HG03108 (cell line): ENCODE measurements around the gene PIP5KL1.

Experiments used
- ATAC-seq: cut with Tn5 transposase; IDR thresholded peaks from one replicate; pipeline ENCODE4 v1.9.1; 2021; ENCODE audit warnings: moderate library complexity; ENCODE audit not compliant: unreplicated experiment

PIP5KL1 gene

DNA sequence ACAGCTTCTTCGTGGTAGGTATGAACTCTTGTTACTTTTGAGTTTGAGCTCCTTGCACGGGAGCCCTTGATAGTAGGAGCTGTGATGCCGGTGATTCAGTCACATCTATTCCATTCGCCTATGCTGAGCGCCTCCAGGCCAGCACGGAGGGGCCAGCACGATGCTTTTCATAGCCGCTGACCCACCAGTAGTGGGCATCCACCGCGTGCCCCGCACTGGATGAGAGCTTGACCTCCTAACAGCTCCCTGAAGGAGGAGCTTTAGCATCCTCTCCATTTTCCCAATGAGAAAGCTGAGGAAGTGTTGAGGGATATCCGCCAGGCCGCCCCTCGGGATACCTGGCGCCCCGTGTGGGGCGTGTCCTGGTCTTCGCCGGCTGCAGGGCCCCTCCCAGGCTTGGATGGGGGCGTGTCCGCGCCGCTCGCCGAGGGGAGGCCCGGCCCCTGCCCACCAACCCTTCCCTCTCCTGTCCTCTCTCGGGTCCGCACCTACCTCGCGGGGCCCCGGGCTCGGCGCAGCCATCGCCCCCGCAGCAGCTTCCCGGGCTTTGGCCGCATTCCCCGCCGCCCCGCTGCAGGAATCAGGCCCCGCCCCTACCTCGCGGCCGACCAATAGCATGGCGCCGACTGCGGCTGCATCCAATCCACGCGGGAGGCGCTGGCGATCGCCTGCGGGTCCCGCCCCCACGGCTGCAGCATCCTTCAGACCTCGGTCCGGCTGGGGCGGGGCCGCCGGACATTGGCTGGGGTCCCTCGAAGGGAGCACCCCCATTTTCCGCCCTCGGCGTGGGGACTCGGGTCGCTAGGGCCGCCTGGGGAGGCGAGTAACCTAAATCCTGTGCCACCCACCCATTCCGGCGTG lies at the start of gene PIP5KL1:
TSS of gene PIP5KL1 (minus strand) at position 547 of the 861 bp plus-strand sequence. CDS start at position 522, 25 bp downstream.
- peak; percentile 77 for ATAC-seq

- peak; percentile 28 for ATAC-seq
Observed at GRCh38 chr9:127980060-127980705, 49.6 kb upstream of the PIP5KL1 start.

DNA sequence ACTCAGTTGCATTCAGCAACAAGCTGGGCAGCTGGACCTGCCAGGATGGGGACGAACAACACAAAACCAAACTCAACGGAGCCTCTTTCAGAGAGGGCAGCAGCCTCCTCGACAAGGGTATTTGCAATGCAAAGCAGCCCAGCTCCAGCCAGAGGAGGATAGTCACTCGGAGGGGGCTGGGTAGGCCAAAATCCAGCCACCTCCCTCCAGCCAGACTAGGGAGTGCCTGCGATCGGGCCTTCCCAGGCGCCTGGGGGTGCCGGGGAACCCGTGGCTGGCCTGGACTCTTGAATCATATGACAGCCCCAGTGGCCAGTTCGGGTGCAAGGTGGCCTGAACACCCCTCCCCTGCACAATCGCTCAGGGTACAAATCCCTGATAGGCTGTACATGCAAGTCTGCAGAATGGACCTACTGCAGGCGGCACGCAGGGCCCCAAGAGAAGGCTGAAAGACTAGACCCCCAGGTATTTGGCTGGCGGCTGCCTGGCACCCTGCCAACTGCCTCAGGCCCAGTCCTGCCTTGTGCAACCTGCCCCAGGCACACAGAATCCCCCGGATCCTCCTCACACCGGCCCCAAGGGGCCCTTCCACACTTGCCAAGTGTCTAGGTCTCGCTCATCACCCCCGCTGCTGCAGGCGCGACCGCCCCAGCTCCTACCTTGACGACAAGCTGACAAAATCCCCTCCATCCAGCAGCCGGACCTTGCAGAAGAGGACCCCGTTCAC lies 48.9 kb upstream of the PIP5KL1 start:
- ATAC-seq, result peak; percentile 28

GRCh38 chr9:127979015-127979332 lies 48.4 kb upstream of the PIP5KL1 start:
- ATAC-seq, result no peak

GRCh38 chr9:127977884-127978647 lies 47.5 kb upstream of the PIP5KL1 start:
- ATAC-seq, result no peak

DNA sequence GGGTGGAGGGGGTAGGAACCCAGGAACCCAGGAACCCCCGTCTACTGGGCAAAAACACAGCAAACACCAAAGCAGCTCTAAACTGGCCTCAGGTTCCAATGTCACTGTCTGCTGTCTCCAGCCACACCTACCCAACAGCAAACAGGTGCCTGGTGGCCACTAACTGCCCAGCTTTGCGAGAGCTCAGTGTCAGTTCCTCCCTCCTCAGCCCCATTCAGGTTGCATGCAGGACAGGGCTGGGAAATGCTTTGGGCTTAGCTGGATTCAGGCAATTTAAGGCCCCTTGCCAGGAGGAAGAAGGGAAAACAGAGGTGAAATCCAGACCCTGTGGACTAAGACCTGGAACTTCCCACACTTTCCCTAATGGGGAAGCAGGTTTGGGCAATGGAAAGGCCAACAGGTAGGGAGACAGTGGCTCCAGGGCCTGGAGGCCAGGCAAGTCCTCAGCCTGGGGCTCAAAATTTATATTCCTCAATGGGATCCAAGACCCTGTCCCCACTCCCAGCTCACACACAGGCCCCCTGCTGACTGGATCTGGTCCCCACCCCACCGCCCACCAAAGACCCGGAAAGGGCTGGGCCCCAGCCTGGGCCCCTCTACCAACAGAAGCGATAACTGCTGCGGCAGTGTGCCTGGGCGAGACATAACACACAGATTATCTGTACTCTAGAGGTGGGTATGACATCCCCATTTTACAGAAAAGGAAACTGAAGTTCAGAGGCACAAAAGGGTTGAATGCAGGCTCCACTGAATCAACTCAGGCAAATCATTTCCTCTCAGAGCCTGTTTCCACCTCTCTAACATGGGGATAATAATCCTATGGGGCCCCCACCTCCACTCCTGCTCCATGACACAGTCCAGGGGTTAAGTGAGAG lies 46.7 kb upstream of the PIP5KL1 start:
- no peak for ATAC-seq

GRCh38 chr9:127976498-127976897 lies 45.9 kb upstream of the PIP5KL1 start:
- no peak for ATAC-seq

DNA sequence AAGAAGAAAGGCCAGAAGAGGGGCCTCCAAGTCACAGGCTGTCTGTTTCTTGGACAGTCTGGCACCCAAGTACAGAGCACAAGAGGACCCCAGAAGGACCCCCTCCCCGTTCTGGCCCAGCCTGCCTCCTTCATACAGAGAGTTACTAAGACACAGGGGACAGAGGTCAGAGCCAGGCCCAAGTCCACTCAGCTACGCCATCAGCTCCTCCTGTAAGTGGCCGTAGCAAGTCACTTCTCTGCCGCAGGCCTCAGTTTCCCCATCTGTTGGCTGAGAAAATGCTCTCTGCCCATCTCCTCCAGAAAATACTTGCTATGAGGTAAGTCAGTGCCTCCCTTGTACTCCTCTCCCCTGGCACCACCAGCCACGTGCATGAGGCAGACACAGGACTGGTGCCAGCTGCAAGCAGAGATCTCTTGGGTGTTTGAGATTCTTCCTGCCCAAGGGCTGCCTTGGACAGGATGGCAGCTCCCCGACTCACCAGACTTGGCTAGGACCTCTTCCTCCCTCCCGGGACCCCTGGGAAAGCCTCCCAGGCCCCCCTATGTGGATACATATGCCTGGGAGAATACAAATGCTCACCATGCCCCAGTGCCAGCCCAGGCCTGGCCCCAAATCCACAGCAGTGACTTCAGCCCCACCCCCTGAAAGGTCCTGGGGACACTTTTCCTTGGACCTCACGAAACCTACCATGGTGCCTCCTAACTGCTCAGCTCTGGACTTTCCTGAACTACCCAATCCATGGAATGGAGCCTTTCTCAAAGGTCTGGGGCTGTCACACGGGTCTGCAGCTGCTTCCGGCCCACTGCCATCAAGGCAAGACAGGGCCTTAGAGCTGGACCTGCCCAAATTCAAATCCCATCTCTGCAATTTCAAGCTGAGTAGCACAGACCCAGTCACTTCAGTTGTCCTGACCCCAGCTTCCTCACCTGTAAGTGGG lies 45.1 kb upstream of the PIP5KL1 start:
- no peak for ATAC-seq

DNA sequence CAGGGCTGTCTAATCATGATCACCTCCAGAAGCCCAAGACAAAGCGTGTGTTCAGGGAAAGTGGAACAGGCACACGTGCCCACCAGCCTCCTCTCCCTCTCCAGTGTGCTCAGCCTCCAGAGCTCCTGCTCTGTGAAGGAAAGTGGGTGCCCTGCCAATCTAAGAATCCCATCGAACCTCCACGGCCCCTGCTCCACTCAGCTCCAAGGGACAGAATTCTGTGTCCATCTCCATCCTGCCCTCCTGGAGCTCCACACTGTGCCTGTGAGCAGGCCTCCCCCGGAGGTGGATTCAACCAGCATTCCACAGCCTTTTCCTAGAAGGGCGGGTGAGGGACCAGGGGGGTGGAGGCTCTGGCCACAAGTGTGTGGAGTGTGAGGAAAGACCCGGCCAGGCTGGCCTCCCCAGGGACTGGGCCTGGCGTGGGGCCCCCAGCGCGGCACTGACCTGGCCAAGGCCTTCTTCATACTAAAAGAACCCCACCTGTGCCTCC lies 44.2 kb upstream of the PIP5KL1 start:
- ATAC-seq, result no peak

DNA sequence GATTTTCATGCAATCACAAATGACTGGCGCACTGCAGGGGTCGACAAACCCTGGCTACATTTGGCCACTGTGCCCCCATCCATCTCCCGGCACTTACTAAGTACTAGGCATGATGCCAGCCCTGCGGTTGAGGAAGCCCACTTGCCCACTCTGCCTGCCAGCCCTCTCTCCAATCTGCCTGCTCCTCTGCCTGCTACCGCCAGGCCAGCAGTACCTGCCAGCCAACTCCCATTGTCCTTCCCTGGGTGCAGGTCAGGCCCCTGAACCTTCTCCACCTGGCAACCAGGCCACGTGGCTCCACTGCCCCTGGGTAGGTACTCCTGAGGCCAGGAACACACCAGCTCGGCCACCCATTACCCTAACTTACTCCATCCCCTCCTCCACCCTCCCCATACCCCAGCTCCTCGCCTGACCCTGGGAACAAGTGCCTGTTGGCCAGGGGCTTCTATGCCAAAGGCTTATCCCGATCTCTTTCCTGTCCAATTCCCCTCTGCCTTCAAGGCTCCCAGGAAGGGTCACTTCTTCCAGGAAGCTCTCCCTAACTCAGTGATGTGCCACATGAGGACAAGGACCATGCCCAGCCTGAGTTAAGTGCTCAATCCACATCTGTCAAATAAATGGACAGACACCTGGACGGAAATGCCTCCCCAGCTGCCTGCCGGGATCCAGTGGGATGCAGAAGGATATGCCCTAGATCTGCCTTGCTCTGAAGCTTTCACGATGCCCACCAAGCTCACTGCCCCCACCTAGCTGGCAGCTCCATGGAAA lies 43.6 kb upstream of the PIP5KL1 start:
- no peak for ATAC-seq

- no peak for ATAC-seq
Observed at GRCh38 chr9:127973169-127974000, 42.8 kb upstream of the PIP5KL1 start.

DNA sequence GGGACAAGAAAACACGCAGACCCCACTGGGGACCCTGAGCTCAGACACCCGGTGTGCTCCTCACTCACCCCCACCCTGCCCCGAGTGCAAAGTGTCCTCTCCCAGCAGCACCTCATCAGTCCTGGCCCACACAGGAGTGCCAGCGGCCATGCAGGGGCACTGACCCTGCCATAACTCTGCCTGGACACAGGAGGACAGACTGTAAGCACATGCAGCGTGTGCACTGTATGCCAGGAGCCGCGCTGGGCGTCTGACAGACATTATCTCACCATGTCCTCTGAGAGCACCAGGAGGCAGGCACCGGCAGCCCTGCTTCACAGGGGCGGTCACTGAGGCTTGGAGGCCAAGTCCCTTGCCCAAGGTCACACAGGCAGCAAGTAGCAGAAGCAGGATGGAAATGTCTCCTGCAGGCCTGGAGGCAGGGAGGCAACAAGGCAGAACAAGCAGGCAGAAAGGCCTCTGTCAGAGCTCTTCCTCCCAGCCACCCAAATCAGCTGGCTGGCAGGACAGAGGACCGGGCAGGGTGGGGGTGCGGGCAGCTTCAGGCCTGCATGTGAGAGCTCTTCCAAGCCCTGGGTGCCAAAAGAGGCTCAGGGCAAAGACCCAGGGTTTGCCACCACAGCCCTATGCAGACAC lies 41.8 kb upstream of the PIP5KL1 start:
- ATAC-seq, result no peak

- peak; percentile 4 for ATAC-seq
Observed at GRCh38 chr9:127971357-127972235, 41.0 kb upstream of the PIP5KL1 start.

DNA sequence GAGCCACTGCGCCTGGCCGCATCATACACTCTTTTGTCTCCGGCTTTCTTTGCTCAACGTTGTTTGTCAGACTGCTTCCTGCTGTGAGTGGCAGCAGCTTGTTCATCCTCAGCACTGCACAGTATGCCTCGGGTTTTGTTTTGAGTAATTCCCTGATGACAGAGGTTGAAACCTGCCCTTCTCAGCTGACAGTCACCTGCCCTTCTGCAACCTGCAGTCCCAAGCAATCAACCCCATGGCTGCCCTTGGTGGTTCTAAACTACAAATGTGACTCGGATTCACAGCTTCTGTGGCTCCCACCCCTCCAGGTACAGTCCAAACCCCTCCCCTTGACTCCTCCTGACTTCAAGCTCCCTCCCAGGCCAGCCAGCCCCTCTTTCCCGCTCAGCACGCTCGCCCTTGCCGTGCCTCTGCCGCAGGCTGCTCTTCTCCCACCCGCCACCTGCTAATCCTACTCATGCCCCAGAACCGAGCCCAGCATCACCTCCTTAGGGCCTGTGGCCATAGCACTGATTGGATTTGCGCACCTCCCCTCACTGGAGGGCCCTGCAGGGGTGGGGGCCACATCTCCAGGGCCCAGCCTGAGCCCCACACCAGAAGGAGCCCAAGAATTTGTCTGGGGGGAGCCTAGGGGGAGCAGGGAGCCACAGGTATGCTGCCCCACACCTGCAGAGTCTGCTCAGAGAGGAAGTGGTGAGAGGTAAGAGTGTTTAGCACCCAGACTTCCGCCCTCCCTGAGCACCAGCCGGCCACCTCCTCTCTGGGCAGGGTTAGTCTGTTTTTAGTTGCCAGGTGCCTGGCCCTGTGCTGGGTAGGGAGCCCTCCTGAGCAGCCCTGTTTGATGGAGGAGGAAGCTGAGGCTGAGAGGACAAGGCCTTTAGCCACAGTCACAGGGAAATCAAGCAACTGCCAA lies 40.1 kb upstream of the PIP5KL1 start:
- ATAC-seq, result peak; percentile 71
